K562 (cell line): Measurements from ENCODE around the gene WBP1. TPM values are rescaled to one million over a fixed set of nuclear protein-coding genes. Genes with fewer than 3 reads are reported as not detected.
A peak's percentile ranks its signal among the peaks of the same experiment; 100 is the strongest.

Experiments
- ATAC-seq: fragments of 200-7000 bp; cut with Tn5 transposase; 3 replicates; pipeline ENCODE4 v1.9.1; 2020; ENCODE audit warnings: moderate library complexity
- BruUV-seq: library from RNA; stranded (reverse); fragments of 400-500 nt; replicated peaks from 2 replicates; lab custom pipeline; 2021; lab: Mats Ljungman, UMichigan
- CTCF ChIA-PET: fragments of 300-600 bp; formaldehyde crosslinking; extraction: SDS; loops from one replicate; lab custom pipeline; 2021; ENCODE audit warnings: low intra/inter-chr PET ratio; lab: Yijun Ruan, JAX
- POLR2A ChIA-PET: fragments of 300-600, 350-650 bp; sonication (Branson Sonifier 250); formaldehyde crosslinking; extraction: SDS; loops from one replicate; lab custom pipeline; 2021; ENCODE audit warnings: antibody characterized with exemption, inconsistent platforms; lab: Yijun Ruan, JAX
- DNase-seq, 4 experiments: peaks; one replicate each; pipeline versions ENCODE4 v3.0.0 to v3.0.0-alpha.2; 2011 to 2018; ENCODE audit warnings: low spot score in 3 of 4, mixed read lengths in 3 of 4; ENCODE audit errors: extremely low read depth in 1 of 4
- FAIRE-seq: peaks from 2 replicates; lab custom pipeline; 2011; peaks lifted over from hg19 to GRCh38; lab: Jason Lieb, UNC
- H2AFZ ChIP-seq: 2 replicates; pipeline ENCODE4 v1.6.0; 2011; ENCODE audit warnings: low read depth, low read length, control low read depth, inconsistent platforms
- H3K27ac ChIP-seq: fragments of 200-600 bp; 3 replicates; pipeline ENCODE4 v1.8.0; 2011; ENCODE audit warnings: low read depth, mild to moderate bottlenecking, control low read depth, inconsistent platforms, low read length, moderate library complexity, mixed read lengths; ENCODE audit errors: extremely low read depth
- H3K27me3 ChIP-seq, 2 experiments: fragments of 300-600 bp in 1 of 2; 2 replicates in 1 of 2; 3 replicates in 1 of 2; pipeline versions ENCODE4 v1.6.0 to v1.8.0; 2011; ENCODE audit warnings: inconsistent platforms in 2 of 2, low read length in 2 of 2, mild to moderate bottlenecking in 1 of 2, mixed read lengths in 1 of 2, moderate library complexity in 1 of 2; ENCODE audit not compliant: control insufficient read depth in 2 of 2, insufficient read depth in 2 of 2
- H3K36me3 ChIP-seq: fragments of 300-600 bp; 3 replicates; pipeline ENCODE4 v1.8.0; 2011; ENCODE audit warnings: mild to moderate bottlenecking, low read length, inconsistent platforms; ENCODE audit not compliant: control insufficient read depth, insufficient read depth
- H3K4me1 ChIP-seq, 2 experiments: fragments of 200-600 bp in 1 of 2; replicated peaks in 1 of 2; 2 replicates in 1 of 2; 3 replicates in 1 of 2; pipeline versions ENCODE4 v1.5.1 to v1.8.0; 2011; ENCODE audit warnings: inconsistent platforms in 2 of 2, low read length in 2 of 2, mild to moderate bottlenecking in 1 of 2, mixed read lengths in 1 of 2, moderate library complexity in 1 of 2; ENCODE audit not compliant: control insufficient read depth in 2 of 2, insufficient read depth in 2 of 2
- H3K4me2 ChIP-seq: 2 replicates; pipeline ENCODE4 v1.6.1; 2011; ENCODE audit warnings: low read length, control low read depth, inconsistent platforms, mixed read lengths; ENCODE audit not compliant: insufficient read depth
- H3K4me3 ChIP-seq: fragments of 200-600 bp; sonication (generic), shearing (Covaris generic); 2 replicates; pipeline ENCODE4 v1.5.1; 2016; ENCODE audit warnings: control low read depth, inconsistent platforms
- H3K79me2 ChIP-seq: fragments of 200-600 bp; 3 replicates; pipeline ENCODE4 v1.8.0; 2011; ENCODE audit warnings: low read length, inconsistent platforms; ENCODE audit not compliant: control insufficient read depth, insufficient read depth
- H3K9ac ChIP-seq, 2 experiments: 2 replicates each; pipeline versions ENCODE4 v1.6.0 to v1.6.1; 2011; ENCODE audit warnings: low read depth in 2 of 2, low read length in 2 of 2, control low read depth in 1 of 2, inconsistent platforms in 1 of 2, mild to moderate bottlenecking in 1 of 2, mixed read lengths in 1 of 2; ENCODE audit not compliant: insufficient read depth in 1 of 2
- H3K9me1 ChIP-seq: one replicate; pipeline ENCODE4 v1.6.0; 2011; ENCODE audit warnings: inconsistent platforms, mild to moderate bottlenecking, low read length, moderate library complexity; ENCODE audit not compliant: control insufficient read depth, insufficient read depth
- H3K9me3 ChIP-seq: replicated peaks from 2 replicates; pipeline ENCODE4 v1.5.1; 2011; ENCODE audit warnings: low read depth, low read length, inconsistent platforms; ENCODE audit not compliant: control insufficient read depth, insufficient read depth
- H4K20me1 ChIP-seq: replicated peaks from 2 replicates; pipeline ENCODE4 v1.6.1; 2011; ENCODE audit warnings: low read length, inconsistent platforms, mixed read lengths; ENCODE audit not compliant: control insufficient read depth, insufficient read depth
- BCOR ChIP-seq: fragments of 450-650 bp; IDR thresholded peaks from 2 replicates; pipeline ENCODE4 v1.6.1; 2016
- CTCF ChIP-seq, 3 experiments: IDR thresholded peaks in 2 of 3; conservative IDR thresholded peaks in 1 of 3; 2 replicates each; pipeline ENCODE4 v1.5.1; 2011 to 2012; ENCODE audit warnings: low read length in 3 of 3, mild to moderate bottlenecking in 3 of 3, control low read depth in 2 of 3, improper control_type of control experiment in 1 of 3, inconsistent platforms in 1 of 3, low read depth in 1 of 3, mixed read lengths in 1 of 3, moderate library complexity in 1 of 3; ENCODE audit not compliant: insufficient read depth in 2 of 3
- HMGN3 ChIP-seq: IDR thresholded peaks from 2 replicates; pipeline ENCODE4 v1.6.1; 2011; ENCODE audit warnings: borderline replicate concordance, low read depth, mild to moderate bottlenecking, mixed read lengths, low read length; ENCODE audit not compliant: insufficient read length; ENCODE audit errors: extremely low read depth
- HNRNPLL ChIP-seq: fragments of 200-400 bp; formaldehyde crosslinking; IDR thresholded peaks from 2 replicates; pipeline ENCODE4 v1.6.1; 2017; ENCODE audit warnings: low read length, low read depth, mild to moderate bottlenecking; ENCODE audit not compliant: poor library complexity, severe bottlenecking
- RBFOX2 ChIP-seq: fragments of 200-400 bp; formaldehyde crosslinking; IDR thresholded peaks from 2 replicates; pipeline ENCODE4 v1.6.1; 2017; ENCODE audit warnings: low read depth, mild to moderate bottlenecking, low read length, moderate library complexity
- ZBTB33 ChIP-seq: sonication (generic); formaldehyde crosslinking; IDR thresholded peaks from 2 replicates; pipeline ENCODE4 v1.8.1; 2023; ENCODE audit warnings: mild to moderate bottlenecking, missing genetic modification reagents
- ZBTB8A ChIP-seq: fragments of 450-650 bp; IDR thresholded peaks from 2 replicates; pipeline ENCODE4 v1.6.1; 2018; ENCODE audit warnings: mild to moderate bottlenecking, moderate library complexity; ENCODE audit not compliant: partially characterized antibody
- ZFP36 ChIP-seq: fragments of 150-350 bp; IDR thresholded peaks from 2 replicates; pipeline ENCODE4 v1.6.1; 2018; ENCODE audit warnings: low read length, low read depth; ENCODE audit not compliant: partially characterized antibody
- ZNF639 ChIP-seq, 2 experiments: fragments of 200-800 bp in 1 of 2; sonication (Bioruptor generic) in 1 of 2; sonication (generic) in 1 of 2; formaldehyde crosslinking in 1 of 2; IDR thresholded peaks in 1 of 2; conservative IDR thresholded peaks in 1 of 2; 2 replicates each; pipeline versions ENCODE4 v1.5.0 to v1.6.1; 2016 to 2020; ENCODE audit warnings: missing compliant biosample characterization in 1 of 2, missing genetic modification characterization in 1 of 2, missing genetic modification reagents in 1 of 2
- WGBS: fragments of 100-300 bp; shearing (Covaris generic); methylation state at CpG from one replicate; pipeline ENCODE4 v1.1.6; 2016; ENCODE audit warnings: low coverage, mixed read lengths; ENCODE audit not compliant: insufficient coverage; ENCODE audit errors: missing lambda C conversion rate; 5-methylcytosine and 5-hydroxymethylcytosine counted together
- in situ Hi-C: fragments of 300-500 bp; cut with MboI; formaldehyde crosslinking; loops from 4 replicates; pipeline ENCODE4 v1.15.0; 2018; ENCODE audit warnings: inconsistent platforms, mixed read lengths
- intact Hi-C: fragments of 100-400 bp; cut with micrococcal nuclease; formaldehyde crosslinking; loops from 2 replicates; pipeline ENCODE4 v1.14.2; 2022
- polyA plus RNA-seq, 8 experiments: library from polyadenylated mRNA; depleted of rRNA in 4 of 8; stranded (reverse) in 5 of 8; unstranded in 3 of 8; fragments of >200 nt; fragmentation: Nextera tagmentation in 2 of 8; fragmentation: Illumina TruSeq in 1 of 8; extraction: Ambion mirVana in 2 of 8; extraction: Trizol in 1 of 8; gene quantifications; 2 replicates each; pipeline versions ENCODE4 v1.2.1 to v1.2.3, GENCODE V29; 2011 to 2014; ENCODE audit warnings: inconsistent platforms in 1 of 8, missing spikeins in 1 of 8
- total RNA-seq, 7 experiments: library from RNA; depleted of rRNA in 6 of 7; stranded (reverse); fragments of >200 nt in 6 of 7; fragmentation: Illumina TruSeq in 2 of 7; extraction: Trizol in 2 of 7; gene quantifications; 2 replicates each; pipeline versions ENCODE4 v1.2.1 to v1.2.3, GENCODE V29; 2011 to 2021; ENCODE audit warnings: low replicate concordance in 1 of 7

Gene WBP1
- total and polyA plus RNA-seq, 9 of the 15 experiments (the other 6 are each of a cell fraction or from before 2014, with no cell fraction given): 1.9 to 27.7 (median 14.2) TPM

GRCh38 chr2:74436111-74436805, 22.0 kb upstream of the WBP1 start (continued):
- 0 out of 2 replicates have a peak, but pooled peaks have one; percentile 19 for TF ChIP-seq RBFOX2
- TF ChIP-seq ZBTB33: peak; percentile 73; the same call in 1 of the 2 replicates

GRCh38 chr2:74436848-74437695, 21.2 kb upstream of the WBP1 start:
- Histone ChIP-seq H3K9ac (peak overlapping the region in 1 of 2 experiments; percentile 54; a peak in 2 of 4 replicates), H2AFZ (no peak overlapping the region), H3K27me3 (no peaks in the 10 kb centered on the region), H3K79me2 (no peaks in the 10 kb centered on the region), H3K4me2 (no peak overlapping the region), H3K4me1 (peaks cover 16 to 42% of the 10 kb centered on the region in 2 experiments; a peak in 4 of 5 replicates), H3K9me3 (no peaks in the 10 kb centered on the region), H3K9me1 (no peaks in the 10 kb centered on the region), H3K4me3 (no peak overlapping the region), H4K20me1 (no peaks in the 10 kb centered on the region), H3K27ac (no peak overlapping the region), H3K36me3 (no peaks in the 10 kb centered on the region)
- intact Hi-C loops (no loop called here), in situ Hi-C loops (no loop called here)
- no peak for ATAC-seq
- TF ChIP-seq ZFP36 (peak; percentile 84), HNRNPLL (no peak), HMGN3 (no peak), ZNF639 (CRISPR knock-in tag; conservative IDR thresholded peaks at IDR 0.05 in 1 of 2, IDR thresholded peaks at IDR 0.05 in 1 of 2) (no peak), CTCF (IDR thresholded peaks at IDR 0.05 in 2 of 3, conservative IDR thresholded peaks at IDR 0.05 in 1 of 3; ENCODE audit: insufficient read depth in 2 of 3, low read depth in 1 of 3, low read length in 3 of 3) (no peak), ZBTB8A (no peak), BCOR (0 out of 2 replicates have a peak, but pooled peaks have one; percentile 24)
- WGBS: 49% methylated on average over 6 of the region's 6 CpGs
- peak in 1 of 4 experiments; percentile 43 for DNase-seq
- FAIRE-seq: no peak
- BruUV-seq: no TSS peak
- POLR2A ChIA-PET: interaction anchor here (1.0 kb wide), 1 partner anchor 17 kb away, joined by 5 read pairs; the partner anchor contains the start of gene INO80B
- CTCF ChIA-PET: no interaction called here
